GM13977 (cell line): ENCODE data around the gene MON1A.

ENCODE experiments used
- DNase-seq: peaks from one replicate; pipeline ENCODE4 v3.0.0; 2012; ENCODE audit warnings: low spot score
- CTCF ChIP-seq: IDR thresholded peaks from 2 replicates; pipeline ENCODE4 v1.5.1; 2012; ENCODE audit warnings: mild to moderate bottlenecking, control low read depth; ENCODE audit not compliant: insufficient read depth; ENCODE audit errors: extremely low read depth, missing control alignments
- in situ Hi-C: fragments of 300-500 bp; cut with MboI; formaldehyde crosslinking; loops from one replicate; pipeline ENCODE4 v1.12.0; 2022; ENCODE audit warnings: low sequenced_read_pairs, low pct_unique_long_range_greater_than_20kb, mixed read lengths, inconsistent platforms; ENCODE audit not compliant: unreplicated experiment

The MON1A gene, protein sequence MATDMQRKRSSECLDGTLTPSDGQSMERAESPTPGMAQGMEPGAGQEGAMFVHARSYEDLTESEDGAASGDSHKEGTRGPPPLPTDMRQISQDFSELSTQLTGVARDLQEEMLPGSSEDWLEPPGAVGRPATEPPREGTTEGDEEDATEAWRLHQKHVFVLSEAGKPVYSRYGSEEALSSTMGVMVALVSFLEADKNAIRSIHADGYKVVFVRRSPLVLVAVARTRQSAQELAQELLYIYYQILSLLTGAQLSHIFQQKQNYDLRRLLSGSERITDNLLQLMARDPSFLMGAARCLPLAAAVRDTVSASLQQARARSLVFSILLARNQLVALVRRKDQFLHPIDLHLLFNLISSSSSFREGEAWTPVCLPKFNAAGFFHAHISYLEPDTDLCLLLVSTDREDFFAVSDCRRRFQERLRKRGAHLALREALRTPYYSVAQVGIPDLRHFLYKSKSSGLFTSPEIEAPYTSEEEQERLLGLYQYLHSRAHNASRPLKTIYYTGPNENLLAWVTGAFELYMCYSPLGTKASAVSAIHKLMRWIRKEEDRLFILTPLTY

DNA sequence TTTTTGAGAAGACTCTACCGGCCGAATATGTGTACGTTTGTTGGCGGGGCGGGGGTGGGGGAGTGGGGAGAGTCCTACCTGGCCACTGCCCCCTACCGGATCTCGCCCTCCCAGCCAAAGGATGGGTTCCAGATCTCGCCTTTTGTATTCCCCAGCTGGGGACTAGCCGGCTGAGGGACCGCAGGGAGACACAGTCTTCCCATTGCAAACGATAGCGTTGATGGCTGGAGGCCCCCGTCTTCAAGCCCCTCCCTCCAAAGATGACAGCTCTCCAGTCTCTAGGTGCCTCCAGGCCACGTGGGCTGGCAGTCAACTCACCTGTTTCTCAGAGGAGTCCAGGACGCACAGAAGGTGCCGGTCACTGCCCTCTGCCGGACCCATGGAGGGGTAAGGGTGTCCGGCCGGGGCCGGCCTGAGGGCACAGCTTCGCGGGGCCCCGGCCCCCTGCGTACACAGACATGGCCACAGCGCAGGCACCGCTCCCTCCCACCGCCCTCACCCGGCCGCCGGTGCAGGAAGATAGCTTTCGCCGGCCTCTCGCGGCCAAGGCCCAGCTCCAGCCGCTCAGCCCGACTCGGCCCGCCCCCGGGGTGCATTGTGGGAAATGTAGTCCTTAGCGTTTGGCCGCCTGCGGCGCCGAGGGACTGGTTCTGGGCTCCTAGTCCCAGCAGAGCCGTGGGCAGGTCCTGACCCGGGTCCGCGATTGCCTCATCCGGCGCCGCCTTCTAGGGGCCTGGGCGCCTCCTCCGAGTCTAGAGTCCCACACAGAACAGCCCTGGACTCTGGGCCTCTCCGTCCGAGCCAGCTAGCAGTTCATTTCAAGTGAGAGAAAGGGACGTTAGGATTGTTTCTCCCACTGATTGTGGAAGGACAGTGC lies at the start of gene MON1A:
Gene MON1A, minus strand, starts transcription at position 521 of the 877 bp plus-strand sequence. CDS start 16,465 bp downstream, outside the sequence.
- peak; percentile 87 for DNase-seq
- peak; percentile 18 for TF ChIP-seq CTCF
- in situ Hi-C loops = no loop called here

- TF ChIP-seq CTCF = no peak
- in situ Hi-C loops = no loop called here
- no peak for DNase-seq
These were observed 47.3 kb upstream of the MON1A start for GRCh38 chr3:49976942-49977341.

- in situ Hi-C loops = no loop called here
- DNase-seq = no peak
- no peak for TF ChIP-seq CTCF
These were observed 43.0 kb upstream of the MON1A start for GRCh38 chr3:49972656-49973055.

DNA sequence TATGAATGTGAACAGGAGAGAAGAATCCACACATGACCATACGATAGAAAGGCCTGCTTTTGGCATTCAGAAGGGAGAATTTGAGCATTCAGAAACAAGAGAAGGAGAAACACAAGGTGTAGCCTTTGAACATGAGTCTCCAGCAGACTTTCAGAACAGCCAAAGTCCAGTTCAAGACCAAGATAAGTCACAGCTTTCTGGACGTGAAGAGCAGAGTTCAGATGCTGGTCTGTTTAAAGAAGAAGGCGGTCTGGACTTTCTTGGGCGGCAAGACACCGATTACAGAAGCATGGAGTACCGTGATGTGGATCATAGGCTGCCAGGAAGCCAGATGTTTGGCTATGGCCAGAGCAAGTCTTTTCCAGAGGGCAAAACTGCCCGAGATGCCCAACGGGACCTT lies 38.7 kb upstream of the MON1A start:
- in situ Hi-C loops = no loop called here
- TF ChIP-seq CTCF = no peak

GRCh38 chr3:49967291-49967690 lies 37.7 kb upstream of the MON1A start:
- no peak for TF ChIP-seq CTCF
- no peak for DNase-seq
- in situ Hi-C loops = no loop called here

More for the DNA sequence above, 38.7 kb upstream of the MON1A start:
- DNase-seq = no peak

DNA sequence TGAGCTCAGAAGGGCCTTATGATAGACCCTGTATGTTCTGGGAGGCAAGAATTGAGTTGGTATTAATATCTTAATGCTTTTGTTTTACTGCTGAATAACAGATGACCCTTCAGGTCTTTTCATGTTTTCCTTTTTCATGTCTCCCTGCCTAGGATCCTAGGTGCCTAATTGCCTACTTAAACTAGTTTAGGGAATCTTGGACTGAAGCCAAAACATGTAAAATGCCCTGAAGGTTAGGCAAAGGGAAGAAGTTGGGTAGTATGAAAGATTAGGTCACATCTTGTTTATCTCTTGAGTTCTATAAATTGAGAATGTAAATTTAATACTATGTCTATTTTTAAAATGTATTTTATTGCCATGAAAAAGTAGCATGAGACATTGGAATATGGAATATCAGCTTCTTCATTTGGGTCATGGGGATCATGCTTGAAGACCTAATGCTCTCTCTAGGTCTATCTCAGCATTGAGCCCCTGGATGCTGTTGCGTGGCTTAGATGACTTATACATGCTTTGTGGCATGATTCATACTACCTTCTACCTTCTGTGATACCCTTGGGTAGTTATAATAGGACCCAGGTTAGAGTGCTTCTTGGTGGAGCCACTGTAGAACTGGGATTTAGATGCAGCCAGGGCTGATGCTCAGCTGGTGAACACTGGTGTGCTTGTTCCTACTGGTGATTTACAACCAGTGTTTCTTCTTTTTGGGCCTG lies 36.8 kb upstream of the MON1A start:
- no peak for DNase-seq
- TF ChIP-seq CTCF = no peak
- in situ Hi-C loops = no loop called here
